DMS153 treated with DMSO at 0.1 percent for 48 hours (cell line): Measurements from ENCODE around the gene CD7.
A peak's percentile ranks its signal among the peaks of the same experiment; 100 is the strongest.

ENCODE experiments used
- DNase-seq: peaks from one replicate; lab custom pipeline; 2025; ENCODE audit not compliant: unreplicated experiment; lab: John Stamatoyannopoulos, UW

The CD7 gene

DNA sequence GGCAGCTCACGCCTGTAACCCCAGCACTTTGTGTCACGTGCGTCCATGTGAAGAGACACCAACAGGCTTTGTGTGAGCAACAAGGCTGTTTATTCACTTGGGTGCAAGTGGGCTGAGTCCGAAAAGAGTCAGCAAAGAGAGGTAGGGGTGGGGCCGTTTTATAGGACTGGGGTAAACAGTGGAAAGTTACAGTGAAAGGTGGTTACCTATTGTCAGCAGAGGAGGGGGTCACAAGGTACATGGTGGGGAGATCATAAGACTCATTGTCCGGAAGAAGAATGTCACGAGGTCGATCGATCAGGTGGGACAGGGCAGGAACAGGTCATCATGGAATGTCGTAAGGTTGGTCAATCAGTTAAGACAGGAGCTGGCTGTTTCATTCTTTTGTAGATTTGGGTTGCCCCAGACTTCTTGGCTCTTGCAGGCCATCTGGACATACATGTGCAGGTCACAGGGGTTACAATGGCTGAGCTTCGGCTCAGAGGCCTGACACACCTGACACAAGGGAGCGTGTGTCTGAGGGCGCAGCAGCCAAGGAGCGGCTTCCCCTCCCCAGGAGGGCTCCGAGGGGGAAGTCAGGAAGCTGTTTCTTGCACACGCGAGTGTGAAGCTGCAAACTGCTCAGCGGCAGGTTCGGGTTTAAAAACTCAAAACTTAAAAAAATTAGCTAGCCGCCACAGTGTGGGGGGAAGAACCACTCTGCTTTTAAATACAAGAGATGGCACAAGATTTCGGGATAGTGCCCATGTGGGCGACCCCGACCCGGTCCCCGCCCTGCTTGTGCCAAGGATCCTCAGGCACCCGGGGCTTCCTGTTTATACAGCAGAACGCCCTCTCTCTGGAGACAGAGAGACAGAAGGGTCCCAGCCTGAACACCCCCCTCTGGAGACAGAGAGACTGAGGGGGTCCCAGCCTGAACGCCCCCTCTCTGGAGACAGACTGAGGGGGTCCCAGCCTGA is 29.2 kb upstream of the CD7 start:
- no peak for DNase-seq

DNA sequence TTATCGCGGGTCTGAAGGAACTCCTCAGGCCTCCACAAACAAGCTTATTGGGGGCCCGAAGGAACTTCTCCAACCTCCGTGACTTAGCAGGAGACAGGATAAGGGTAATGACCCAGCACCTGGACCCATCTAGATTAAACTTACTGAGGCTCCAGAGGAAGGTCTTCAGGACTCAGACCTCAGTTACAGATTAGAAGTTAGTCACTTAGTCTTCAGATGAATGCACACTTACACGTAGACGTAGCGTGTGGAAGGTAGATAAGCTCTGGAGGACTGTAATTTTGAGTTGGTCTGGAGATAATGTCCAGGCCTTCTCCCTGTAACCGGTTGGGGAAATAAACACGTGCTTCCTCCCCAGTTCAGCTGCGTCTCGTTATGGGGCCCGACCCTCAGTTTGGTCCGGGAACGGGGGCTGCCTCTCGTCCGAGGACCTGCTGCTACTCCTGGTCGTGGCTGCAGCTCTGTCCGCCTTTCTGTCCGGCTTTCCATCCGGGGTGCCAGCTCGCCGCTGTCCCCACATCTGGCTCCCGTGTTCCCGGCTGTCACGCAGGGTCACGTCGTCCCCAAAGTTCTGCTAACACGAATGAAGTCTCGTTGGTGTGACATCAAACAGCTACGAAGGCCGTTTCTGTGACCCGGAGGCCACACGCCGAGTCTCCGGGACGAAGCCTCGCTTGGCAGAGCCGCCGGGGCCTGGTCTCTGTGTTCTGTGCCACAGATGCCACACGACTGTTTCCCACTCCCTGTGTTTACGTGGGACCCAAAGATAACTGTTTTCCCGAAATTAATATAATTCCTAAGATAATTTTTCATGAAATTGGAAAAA is 28.0 kb upstream of the CD7 start:
- no peak for DNase-seq

DNA sequence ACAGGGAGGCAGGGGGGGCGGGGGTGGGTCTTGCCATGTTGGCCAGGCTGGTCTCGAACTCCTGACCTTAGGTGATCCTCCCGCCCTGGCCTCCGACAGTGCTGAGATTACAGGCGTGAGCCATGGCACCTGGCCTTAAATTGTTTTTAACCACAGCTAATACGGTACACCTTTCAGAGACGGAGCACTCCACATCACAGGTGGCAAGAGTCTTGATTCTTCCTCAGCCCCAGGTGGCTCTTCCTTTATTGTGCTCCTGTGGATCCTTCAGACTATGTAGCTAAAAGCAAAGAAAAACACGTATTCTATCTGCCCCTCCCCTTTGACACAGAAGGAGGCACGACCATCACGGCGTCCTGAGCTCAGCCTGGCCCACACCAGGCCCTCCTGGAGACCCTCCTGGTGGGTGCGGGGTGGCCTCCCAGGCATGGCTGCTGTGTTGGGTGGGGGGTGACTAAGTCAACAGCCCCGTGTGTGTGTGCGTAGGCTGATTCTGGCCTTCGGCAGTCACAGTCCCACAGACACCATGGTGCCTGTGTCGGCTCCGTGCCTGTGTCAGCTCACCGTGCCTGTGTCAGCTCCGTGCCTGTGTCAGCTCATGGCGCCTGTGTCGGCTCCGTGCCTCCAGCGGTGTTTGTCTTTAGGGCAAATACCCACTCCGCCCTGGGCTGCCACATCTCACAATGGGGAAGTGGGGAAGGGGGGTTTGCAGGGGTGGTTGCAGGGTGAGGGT is 26.9 kb upstream of the CD7 start:
- no peak for DNase-seq

DNA sequence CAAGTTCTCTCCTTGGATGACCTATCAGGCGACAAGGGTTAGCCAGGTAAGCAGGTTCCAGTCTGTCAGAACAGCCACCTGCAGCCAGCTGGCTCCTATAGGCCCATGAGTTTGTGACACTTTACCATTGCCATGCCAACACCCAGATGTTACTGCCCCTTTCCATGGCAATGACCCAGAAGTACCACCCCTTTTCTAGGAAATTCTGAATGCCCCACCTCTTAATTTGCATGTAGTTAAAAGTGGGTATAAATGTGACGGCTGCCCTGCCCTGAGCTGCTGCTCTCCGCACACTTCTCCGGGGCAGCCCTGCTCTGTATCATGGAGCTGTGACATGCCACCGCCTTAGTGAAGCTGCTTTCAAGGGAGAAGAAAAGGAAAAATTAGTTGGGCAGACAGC is 26.2 kb upstream of the CD7 start:
- DNase-seq: no peak

DNA sequence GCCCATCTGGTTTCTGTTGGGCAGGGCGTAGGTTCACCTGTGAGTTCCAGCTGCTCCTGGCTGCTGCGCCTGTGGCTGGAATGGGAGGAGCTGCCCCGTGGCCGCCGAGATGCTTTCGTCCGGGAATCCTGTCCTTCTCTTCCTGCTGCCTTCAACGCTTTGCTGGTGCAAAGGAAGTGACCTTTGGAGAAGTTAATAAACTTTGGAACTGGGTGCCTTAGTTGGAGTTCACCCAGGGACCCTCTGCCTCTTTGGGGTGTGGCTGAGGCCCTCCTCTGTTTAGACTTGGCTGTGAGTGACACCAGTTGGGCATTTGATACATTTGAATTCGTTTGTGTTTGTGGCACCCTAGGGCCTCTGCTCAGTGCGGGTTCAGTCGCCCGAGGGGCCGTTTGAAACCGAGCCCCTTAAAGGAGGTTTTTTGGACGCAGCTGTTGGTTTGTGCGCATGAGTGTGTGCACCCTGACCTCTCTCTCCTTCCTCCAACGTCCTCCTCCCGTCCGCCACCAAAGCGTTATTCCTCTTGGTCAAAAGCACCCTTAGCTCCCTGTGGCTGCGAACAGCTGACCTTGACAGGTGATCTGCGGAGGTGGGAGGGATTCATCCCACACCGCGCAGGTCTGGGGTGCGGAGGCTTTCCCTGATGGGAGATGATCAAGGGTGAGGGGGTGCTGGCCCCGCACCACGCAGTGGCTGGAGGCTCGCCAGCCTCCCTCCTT is 25.1 kb upstream of the CD7 start:
- no peak for DNase-seq

DNA sequence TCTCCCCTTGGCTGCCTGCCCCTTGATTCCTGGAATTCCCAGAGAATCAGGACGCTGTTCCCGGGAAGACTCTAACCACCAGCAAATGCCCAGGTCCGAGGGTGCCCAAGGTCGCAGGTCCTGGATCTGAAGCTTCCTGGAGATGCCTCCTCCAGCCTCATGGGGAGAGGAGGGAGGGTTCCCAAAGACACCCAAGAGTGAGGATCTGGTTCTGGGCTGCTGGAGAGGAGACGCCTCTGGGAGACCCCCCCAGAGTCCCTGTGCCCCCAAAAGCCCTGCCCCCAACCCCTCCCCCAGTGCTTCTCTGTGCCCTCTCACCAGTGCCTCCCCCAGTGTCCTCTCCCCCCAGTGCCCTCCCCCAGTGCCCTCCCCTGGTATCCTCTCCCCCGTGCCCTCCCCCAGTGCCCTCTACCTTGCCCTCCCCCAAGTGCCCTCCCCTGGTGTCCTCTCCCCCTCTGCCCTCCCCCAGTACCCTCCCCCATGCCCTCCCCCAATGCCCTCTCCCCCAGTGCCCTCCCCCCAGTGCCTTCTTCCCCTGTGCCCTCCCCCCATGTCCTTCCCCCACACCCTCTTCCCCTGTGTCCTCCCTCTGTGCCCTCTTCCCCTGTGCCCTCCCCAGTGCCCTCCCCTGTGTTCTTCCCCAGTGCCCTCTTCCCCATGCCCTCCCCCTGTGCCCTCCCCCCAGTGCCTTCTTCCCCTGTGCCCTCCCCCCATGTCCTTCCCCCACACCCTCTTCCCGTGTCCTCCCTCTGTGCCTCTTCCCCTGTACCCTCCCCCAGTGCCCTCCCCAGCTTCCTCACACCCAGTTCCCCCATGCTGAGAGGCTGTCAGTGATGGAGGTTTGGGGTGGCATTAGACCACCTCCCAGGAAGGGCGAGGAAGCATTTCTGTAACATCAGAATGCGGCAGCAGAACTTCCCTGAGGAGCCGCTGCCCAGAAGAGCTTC is 22.5 kb upstream of the CD7 start:
- no peak for DNase-seq

DNA sequence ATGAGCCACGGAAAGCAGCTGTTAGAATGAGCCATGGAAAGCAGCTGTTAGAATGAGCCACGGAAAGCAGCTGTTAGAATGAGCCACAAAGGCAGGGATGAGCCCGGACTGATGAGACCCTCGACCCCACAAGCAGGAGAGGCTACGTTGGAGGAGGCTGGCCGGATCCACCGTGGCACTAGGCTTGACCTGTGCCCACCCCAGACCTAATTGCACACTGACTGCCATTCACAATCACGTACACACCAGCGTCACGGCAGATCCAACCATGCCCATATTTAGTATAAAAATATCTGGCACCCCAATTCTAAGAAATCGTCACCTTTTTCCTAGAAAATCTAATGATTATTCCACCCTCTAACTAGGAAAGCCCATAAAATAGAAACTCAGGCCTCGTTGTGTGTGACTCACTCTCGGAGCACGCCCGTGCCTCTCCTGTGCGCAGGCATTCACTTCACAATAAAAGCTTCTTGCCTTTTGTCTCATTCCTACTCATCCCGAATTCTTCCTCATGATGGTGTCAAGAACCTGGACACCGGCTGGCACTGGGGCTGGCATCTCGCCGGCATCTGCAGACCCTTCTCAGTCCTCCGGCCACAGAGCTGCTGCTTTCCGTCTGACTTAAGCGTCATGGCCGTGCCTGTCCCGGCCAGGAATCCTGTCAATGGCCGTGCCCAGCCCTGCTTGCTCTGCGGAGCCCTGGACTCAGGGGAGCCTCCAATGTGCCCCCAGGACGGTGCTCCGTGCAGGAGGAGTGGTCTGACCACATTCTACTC is 21.6 kb upstream of the CD7 start:
- no peak for DNase-seq

DNA sequence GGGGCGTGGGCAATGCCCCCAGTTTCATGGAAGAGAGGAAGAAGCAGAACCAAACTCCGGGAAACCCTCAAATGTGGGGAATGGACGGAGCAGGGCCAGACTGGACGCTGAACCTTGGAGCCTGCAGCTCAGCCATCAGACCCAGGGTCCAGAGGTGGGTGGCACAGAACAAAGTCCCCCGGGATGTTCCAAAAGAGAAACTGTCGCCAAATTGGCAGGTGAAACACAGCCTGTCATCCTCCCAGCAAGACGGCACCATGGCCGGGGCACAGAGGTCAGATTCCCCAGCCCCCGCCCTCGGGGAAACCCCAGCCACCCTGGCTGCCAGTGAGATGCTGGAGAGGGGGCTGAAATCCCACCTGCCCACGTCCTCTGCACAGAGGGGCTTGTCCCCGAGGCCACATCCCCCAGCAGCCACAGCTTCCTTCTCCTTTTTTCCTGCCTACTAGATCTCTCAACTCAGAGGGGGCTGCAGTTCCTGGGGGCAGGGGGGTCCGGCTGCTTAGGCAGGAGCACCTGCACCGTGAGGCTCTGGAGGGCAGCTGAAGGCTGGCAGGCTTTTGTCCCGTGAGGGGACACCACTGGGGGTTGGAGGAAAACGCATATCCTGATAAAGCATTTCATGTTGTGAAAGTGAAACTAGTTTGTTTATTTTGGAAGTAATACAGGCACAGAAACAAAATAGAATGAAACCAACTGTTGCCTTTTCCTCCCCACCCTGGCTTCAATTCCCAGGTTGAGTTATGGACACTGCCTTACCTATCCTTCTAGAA is 17.4 kb upstream of the CD7 start:
- no peak for DNase-seq

DNA sequence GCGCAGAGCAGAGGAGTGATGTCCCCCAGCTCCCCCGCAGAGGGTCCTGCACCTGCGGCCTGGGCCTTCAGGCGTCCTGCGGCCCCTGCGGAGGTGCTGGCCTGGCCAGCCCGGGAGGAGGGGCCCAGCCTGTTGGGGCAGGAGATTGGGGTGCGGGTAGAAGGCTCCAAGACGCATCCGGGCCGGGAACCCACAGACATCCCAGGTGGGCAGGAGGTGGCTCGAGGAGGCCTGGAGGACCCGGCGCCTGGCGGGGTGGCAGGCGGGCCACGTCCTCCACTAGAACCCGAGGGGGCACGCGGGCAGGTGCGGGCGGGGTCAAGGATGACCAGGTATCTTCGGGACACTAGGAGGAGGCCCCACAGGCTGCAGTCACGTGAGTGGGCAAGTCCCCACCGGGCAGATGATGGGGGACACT is 16.8 kb upstream of the CD7 start:
- no peak for DNase-seq

GRCh38 chr17:82333279-82334171 is 16.1 kb upstream of the CD7 start, which contains the start of gene SECTM1:
Gene SECTM1, minus strand, starts transcription at chr17:82333766. Its CDS starts 6,526 bp downstream, at chr17:82327240.
- DNase-seq: no peak

DNA sequence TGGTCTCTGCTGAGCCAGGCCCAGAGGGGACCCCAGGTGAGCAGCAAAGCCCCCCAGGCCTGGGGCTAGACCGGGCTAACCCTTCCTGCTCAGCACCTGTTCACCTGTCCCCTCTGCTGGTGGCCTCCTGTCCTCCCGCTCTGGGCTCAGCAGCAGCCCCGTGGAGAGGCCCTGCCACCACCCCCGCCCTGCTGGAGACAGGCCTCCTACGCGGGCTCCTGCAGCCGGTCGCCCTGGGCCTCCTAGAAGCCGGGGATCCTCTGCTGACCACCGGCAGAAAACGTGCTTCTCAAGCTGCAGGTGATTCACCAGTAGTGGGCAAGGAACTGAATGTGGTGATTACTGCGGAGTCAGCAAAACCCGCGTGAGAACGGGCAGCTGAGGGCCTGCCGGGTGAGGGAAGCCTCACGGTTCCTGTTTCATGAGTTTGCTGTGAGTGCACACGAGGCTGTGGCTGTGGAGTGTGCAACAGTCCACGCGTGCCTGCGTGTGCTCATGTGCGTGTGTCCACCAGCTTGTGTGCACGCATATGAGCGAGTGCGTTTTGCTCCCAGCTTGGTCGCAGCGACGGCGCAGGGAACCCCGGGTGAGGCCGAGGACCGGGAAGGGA is 15.4 kb upstream of the CD7 start:
- DNase-seq: peak; percentile 63

DNA sequence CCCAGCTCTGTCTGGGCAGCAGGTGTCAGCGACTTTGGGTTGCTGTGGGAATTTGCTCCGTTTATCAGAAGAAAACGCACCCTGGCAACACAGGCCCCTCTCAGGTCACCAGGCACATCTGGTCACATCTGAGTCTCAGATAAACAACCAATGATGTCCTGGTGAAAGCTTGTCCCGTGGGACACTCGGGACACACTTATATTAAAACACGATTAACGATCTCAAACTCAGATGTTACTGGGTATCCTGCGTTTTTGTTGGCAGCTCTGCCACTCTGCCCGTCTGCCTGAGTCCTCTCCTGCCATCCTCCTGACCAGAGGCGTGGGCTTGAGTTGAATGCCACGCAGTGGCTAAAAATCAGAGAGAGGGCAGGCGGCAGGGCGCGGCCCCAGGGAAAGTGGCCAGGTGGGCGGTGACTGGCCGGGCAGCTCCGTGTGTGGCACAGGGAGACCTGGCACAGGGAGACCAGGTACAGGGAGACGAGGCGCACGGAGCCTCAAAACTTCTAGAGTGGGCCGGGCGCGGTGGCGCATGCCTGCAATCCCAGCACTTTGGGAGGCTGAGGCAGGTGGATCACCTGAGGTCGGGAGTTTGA is 14.0 kb upstream of the CD7 start:
- DNase-seq: no peak

GRCh38 chr17:82330322-82331239 is 13.2 kb upstream of the CD7 start:
- DNase-seq: peak; percentile 72

DNA sequence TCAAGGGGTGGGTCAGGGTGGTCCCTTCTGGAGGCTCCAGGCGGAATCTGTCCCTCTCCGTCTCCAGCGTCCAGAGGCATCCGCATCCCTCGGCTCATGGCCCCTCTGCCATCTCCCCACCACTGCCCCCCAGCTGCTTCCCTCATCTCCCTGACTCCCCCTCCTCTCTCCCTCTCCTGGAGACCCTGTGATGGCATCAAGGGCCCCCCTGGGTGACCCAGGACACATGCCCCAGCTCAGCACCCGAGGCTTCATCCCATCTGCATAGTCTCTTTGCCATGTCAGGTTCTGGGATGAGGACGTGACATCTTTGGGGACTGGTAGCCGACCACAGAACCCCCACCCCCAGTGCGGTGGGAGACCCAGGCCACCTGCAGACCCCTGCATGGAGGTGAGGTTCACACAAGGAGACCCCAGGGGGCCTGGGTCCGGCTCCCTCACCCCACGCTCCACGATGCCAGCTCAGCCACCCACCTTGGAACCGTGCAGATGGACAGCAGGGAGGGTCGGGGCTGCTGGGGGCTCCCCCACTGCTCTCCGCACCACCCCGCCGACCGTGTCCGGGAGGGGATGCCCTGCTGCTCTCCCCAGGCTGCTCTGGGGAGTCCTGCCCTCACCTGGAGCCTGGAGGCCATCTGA is 12.4 kb upstream of the CD7 start:
- no peak for DNase-seq
